ENCODE measurements around the gene SCG2.
"Not testable (repeated sequence)": the region's sequence is repeated elsewhere in the genome, so short reads cannot be mapped to it uniquely, and the experiment has no call there.

SCG2 gene

DNA sequence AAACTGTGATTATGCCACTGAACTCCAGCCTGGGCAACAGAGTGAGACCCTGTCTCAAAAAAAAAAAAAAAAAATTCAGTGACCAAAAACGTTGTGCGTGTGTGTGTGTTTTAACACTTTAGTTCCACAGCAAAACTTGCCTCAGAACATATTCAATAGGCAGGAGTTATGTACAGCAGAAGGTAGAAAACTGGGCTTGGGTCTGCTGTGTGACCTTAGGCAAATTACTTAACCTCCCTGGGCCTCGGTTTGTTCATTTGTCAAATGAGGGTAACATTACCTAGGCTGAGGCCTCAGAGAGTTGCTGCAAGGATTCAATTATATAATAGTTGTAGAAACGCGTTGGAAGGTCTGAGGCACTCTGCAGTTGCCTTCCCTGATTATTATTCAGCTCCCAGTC lies 10.3 kb upstream of the SCG2 start:
- DNase-seq = no peak

DNA sequence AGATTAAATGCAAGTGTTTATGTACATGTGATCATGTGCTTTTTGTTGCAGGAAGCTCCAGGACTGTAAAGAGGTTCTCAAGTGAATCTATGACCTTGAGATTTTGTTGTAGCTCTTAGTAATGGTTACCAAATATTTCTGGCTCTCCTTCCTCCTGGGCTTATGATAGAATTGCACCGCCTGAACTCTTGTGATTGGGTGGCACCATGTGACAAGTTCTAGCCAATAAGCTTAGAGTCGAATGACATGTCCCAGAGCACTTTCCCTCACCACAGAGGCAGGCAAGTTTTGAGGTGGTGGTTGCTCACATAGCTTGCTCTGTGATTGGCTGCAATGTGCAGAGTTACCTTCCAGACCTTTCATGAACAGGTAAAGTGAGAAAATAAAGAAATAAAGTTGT lies 8.9 kb upstream of the SCG2 start:
- no peak for DNase-seq

DNA sequence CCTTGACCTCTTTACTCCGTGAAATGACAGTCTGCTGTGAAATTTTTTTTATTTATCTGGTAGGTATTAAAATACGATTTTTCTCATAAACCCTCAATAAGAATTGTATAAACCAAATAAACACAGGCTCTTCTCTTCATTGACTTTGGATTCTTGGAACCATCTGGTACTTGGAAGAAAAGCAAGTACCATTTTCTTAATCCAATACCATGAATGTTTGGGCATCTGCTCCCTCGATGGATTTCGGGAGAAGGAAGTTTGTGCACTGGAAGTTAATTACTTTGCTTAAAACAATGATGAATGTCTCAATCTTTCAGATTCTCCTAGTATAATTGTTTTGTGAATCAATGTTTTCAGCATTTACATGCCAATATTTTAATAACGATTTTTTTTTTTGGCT lies 5.3 kb upstream of the SCG2 start:
- DNase-seq = no peak

DNA sequence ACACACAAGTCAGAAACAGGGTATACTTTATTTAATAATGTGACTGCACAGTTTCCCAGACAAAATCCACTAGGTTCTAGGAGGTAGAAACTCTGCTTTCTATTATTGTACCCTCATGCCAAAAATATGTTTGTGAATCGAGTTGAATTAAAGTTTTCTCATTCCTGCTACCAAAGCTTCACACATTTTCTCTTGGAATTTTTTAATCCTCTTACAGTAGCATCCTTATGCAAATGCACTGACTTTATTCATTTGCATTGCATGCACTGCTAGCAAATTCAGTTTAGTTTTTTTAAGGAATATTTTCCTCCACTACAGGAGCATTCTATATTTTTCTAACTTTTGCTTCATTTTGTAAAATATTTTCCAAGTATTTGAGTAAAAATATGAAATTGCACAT lies 4.8 kb upstream of the SCG2 start:
- no peak for DNase-seq

DNA sequence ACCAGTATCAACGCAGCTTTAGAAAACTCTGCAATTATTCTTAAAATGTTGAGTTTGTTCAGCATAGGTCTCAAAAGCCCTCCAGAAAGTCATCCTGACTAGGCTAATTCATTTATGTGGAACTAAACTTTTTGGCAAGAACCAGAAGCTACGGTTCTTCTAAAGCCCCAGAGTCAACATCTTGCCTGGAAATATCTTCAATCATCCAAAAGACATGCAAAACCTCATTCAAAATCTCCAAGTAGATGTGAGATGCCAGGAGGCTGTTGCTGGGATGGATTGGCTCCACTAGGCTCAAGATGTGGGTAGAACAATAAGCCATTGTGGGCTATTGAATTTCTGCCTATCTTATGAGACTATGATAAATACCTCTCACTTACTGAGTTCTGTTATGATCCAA lies 2.1 kb upstream of the SCG2 start:
- DNase-seq = no peak

DNA sequence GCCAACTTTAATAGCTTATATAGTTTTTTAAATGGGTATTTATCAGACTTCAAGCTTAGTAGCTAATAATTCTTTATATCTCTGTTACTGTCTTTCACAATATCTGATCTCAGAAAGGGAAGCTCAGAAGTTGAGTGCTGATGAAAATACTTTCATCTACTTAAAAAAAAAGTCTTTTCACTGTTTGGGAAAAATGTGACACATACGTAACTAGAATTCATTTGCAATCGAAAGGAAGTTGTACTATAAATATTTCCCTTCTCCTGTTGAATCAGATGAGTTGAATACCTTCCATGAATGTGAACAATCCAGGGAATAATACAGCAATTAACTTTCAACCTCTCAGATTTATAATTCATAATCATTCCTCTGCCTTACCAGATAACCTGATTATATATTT lies 811 bp upstream of the SCG2 start:
- DNase-seq = no peak

DNA sequence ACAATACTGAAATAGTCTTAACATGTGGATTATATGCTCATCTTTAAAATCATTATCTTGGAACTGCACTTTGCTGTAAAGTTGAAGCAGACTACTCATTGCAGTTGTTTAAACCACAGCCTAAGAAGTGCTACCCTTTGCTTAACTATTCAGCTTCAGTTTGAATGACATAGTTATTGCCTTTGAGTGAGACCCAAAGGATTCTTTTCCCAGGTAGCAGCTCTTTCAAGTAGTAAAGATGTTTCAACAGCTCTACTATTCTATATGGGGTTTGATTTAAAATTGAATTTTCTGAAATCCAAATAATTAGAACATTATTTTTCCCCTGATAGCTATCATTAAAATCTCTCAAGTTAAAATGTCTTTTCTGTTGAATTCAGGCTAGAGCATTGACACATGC lies 1.1 kb downstream of the SCG2 start:
- DNase-seq = no peak

DNA sequence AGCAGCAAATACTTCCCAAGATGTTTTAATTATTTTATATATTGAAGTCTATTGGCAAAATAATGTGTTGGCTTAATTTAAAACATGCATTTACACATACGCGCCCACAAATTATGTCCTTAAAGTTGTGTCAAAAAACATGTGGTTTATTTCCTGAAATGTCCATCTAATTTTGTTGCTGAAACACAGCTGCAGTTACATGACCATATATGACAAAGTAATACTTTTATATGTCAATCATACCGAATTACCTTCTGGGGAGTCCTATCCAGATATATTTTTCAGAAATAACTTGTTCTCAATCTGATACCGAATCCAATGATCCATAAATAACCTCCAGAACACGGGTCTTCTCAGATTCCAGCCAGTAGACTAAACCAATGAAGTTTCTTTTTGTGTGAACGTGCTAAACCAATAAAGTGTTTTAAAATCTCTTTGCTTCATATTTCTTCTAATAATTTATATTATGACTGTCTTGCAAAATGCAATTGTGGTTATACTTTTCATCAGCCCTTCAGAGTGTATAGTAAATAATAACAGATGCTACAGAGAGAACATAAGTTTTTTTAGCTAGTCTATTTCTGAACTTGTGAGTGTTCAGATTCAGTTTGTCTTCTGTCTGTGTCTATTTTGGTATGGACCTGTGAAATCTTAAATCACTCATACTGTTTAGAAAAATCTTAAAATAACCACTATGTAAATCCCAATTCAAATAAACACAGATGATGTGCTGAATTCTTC lies 2.4 kb downstream of the SCG2 start:
- DNase-seq = no peak

DNA sequence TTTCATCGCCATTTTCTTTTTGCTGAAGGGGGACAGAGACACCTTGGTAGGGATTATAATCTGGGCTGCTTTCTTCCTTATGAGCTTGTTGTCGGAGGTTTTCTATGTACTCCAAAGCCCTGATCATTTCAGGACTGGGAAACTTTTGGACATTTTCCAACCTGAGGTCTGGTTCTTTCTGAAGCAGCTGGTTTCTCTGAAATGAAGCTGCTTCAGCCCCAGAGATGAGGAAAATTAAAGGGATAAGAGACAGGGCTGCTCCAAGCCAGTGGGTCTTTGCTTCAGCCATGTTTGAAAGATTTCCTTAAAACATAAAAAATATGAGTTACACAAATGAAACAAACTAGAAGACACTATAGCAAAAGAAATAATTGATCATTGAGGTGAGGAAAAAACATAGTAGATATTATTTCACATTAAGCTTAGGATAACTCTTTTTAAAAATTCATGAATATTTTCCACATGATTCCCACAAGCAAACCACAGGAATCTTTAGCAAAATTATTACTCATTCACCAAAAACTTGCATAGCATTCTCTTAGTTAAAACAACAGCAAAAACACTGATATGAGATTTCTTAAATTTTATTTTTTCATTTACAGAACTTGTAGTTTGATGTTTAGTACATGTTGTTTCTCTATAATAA lies 3.0 kb downstream of the SCG2 start:
- peak; percentile 62 for DNase-seq

DNA sequence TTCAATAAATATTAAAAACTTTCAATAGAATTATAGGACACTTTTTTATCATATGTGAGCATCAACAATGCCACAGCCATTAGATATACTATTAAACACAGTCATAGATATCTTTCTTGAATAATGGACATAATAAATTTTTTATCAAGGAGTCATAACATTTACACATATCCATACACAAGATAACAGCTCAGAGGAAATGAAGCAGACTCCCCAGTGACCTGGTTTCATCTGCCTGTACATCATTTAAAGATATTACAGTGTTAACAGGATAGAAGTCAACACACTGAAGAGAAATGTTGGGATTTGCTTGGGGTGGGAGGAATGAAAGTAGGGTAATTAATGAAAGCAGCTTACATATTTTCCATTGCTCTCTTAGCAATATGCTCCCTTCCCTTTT lies 5.1 kb downstream of the SCG2 start:
- DNase-seq = peak; percentile 71

DNA sequence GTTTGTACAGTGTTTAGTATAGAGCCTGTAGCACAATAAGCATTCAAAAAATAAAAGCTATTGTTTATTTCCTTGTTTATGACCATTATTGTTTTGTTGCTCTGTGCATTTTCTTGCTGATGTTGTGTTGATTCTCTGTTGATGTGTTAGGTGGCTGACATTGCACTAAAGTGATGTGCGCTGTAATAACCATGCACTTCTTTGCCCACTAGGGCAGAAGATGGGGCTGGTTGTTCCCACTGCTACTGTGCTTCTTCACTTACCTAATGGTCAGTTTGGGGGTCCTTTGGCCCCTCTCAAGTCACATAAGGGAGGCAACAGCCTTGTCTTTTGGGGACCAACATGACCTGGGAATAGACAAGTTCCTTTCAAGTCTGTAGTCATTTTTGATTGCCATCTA lies 6.0 kb downstream of the SCG2 start:
- no peak for DNase-seq

DNA sequence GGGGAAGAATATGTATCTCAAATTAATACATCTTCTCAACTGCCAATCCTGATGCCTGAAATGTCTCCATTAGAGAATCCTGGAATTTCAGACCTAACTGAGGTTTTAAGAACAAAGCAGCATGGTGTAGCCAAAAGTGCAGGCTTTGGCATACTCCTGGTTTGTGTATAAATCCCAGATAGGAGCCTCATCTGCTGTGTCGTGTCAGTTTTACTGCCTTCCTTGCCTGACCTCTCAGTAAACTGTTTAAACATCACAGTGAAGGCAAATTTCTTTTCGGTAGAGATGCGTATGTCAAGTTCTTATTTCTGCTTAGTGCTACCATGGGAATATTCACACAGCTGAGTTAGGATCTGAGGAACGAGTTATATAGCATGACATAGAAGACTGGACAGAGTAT lies 7.3 kb downstream of the SCG2 start:
- DNase-seq = no peak

DNA sequence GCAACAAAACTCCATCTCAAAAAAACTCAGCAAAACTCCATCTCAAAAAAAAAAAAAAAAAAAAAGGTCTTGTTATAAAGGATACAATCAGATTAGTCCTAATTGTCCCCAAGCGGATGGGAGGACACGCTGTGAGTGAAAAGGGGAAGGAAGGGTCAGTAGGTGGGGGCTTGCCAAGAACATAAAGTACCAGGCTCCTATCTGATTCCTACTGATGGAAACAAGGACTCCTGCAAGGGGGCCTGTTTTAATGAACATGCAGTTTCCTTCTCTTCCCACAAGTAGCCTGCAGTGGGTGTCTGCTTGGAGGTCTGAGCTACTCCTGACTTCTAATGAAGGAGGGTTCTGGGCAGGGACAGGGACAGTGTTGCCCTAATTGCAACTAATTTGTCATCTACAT lies 7.9 kb downstream of the SCG2 start:
- DNase-seq = no peak

DNA sequence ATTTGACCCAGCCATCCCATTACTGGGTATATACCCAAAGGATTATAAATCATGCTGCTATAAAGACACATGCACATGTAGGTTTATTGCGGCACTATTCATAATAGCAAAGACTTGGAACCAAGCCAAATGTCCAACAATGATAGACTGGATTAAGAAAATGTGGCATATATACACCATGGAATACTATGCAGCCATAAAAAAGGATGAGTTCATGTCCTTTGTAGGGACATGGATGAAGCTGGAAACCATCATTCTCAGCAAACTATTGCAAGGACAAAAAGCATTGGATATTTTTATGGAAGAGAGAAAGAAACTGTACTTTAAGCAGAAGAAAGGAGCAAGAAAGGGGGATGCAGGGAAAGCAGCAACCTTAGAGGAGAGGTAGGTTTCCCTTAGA lies 9.5 kb downstream of the SCG2 start:
- not testable (repeated sequence) for DNase-seq

DNA sequence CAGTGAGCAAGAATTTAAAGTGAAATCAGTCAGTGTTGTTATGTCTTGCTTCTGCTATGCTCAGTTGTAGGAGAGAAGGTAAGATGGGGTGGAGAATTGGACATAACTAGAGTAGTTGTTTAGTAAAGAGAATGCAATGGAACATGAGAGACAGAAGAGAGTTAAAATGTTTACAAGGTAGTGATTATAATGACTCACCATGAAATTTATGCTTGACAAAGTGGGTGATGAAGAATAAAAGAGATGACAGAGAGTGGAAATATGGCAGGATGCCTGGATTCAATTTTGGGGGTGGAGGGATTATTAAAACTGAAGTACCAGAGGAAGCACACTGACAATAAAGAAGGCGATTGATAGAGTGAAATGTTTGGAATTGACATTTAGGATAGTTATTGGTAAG lies 10.6 kb downstream of the SCG2 start:
- DNase-seq = no peak

DNA sequence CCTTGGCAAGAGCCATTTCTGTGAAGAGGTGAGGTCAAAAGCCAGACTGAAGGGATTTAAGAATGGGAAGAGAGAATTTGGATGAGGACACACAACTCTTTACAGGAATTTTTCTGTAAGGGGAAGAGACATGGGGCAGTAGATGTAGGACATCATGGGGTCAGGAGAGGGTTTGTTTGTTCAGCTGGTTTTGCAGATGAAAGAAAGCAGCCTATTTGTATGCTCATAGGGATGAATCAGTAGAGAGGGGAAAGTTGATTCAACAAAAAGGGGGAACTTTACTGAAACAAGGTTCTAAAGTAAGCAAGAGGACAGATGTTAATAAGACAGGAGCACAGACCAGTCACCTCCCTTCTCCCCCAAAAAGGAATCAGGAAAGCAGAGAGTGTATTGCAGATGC lies 11.2 kb downstream of the SCG2 start:
- DNase-seq = no peak

DNA sequence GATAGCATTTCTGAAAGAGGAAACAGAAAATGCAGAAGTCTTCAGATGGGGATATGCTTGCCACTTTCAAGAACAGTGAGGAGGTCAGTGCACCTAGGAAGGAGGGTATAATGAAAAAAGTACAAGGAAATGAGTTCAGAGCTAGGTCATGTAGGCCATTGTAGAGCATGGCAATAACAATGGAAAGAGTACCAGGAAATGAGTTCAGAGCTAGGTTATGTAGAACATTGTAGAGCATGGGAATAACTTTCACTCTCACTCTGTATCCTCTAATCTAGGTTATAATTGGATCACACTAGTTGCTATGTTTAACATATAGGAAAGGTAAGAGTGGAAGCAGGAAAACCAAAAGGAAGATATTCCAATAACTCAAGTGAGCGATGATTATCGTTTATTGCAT lies 12.3 kb downstream of the SCG2 start:
- DNase-seq = no peak

DNA sequence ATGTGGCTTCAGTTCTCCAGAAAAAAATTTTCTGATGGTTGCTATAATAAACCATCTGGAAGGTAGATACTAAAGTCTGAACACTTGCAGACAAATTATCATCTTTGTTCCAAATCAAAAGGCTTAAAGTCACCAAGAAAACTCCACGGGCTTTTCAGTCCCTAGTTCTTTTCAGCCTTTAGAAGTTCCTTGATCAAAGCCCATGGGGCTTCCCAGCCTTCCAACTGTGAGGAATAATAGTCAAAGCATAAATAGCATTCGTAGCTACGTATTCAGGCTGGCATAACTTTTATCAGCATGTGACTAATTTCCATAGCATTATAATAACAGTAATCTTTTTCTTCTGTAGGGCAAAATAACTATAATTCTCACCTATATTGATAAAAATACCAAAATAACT lies 13.9 kb downstream of the SCG2 start:
- no peak for DNase-seq

DNA sequence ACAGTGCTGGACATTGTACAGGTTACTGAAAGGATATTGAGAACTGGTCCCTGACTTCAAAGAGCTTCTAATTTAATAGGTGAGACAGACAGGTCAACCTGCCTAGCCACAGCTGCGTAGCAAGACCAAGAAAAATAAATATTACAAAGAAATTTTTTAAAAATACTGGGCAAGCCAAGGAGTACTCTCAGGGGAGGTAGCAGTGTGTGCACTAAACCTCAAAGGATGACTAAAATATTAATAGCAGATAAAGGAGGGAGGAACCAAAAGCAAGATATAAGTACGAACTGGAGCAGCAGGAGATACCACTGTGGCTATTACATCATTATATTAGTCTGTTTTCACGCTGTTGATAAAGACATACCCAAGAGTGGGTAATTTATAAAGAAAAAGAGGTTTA lies 14.9 kb downstream of the SCG2 start:
- peak; percentile 57 for DNase-seq

DNA sequence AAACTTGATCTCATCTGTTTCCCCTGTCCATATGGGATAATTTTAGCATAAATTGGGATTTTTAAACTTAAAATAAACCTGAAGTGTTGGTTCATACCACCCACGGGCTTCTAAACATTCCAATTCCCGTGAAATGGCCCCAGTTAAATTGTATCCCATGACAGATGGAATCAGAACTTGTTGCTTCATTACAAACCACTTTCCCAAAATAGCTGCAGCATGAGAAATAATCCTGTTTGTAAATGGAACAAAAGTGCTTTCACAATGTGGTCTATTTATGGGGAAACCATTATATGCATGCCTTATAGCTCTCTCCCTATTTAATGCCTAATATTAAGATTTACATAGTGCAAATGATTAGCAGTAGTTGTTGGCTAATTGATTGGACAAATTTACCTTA lies 15.9 kb downstream of the SCG2 start:
- no peak for DNase-seq

DNA sequence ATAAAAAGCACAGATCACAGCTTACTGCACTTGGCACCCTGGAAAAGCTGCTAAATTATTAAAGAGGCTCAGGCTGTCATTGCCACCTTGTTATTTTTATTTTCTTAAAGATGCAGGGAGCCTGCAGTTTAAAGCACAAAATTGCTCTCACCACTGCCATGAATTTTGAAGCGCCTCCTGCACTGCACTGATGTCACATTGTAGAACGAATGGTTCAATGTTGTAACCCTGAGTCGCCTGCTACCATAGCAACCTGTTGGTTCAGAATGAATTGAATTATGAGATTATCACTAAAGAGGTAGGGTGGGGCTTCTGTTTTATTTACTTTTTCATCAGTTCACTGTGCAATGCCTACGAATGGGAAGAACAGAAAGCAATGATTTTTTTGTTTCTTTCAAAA lies 16.5 kb downstream of the SCG2 start:
- peak; percentile 49 for DNase-seq

DNA sequence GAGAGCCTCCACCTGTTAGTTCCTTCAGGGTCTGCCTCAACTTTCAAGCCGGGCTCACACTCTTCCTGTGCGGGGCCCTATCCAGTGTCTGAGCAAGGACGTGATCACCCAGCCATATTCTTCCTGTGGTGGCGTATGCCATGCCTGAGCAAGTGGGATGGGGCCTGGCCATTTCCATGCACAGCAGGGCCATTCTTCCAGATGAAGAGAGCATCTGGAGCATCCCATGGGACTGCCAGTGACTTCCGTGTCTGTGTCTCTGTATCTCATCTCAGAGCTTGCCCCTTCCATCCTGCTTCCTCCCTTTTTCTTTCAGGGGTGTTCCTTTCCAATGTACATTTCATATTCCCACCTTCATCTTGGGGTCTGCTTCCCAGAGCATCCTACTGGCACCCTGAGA lies 20.2 kb downstream of the SCG2 start:
- DNase-seq = no peak

DNA sequence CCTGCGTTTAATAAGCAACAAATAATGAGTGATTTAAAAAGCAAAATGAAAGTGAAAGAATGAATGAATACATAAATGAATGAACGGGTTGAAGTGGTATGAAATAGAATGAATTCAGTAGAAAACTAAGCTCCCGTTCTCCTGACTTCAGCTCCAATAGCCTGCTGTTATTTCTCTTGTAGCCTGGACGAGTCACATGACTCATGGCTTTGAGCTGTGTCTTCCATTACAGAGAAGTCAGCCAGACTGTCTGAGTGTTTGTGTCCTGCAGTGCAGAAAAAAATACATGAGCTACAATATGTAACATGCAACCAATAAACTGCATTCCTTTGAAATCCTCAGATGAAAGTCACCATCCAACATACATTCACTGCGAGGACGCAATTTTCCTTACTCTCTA lies 21.2 kb downstream of the SCG2 start:
- DNase-seq = peak; percentile 19

DNA sequence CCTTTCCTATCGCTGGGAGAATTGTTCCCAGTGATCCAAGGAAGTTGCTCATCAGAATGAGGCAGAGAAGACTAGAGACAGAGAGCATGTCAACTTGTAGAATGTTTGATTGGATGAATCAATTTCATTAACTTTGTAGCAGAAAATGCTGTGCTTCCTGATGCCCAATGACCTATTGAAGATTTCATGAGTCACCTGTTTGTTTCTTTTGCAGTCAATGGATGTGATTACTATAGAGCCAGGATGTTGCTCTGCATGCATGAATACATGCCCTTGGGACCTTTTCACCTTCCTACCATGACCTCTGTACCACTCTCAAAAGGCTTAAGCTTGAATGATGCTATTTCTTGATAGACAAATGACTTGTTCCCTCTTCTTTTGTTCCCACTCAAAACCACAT lies 23.3 kb downstream of the SCG2 start:
- no peak for DNase-seq

DNA sequence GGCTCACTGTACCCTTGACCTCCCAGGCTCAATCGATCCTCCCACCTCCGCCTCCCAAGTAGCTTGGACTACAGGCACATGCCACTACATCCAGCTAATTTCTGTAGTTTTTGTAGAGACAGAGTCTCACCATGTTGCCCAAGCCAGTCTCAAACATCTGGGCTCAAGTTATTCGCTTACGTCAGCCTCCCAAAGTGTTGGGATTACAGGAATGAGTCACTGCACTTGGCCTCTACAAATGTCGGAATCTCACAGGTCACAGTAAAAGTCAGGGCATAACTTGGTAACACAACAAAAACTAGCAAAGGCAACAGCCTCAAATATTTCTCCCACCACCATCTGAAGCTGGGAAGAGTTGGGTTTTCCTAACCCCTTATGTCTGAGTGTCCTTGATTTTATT lies 25.3 kb downstream of the SCG2 start:
- peak; percentile 89 for DNase-seq

Measured in NCI-H226 (cell line).